ENCODE measurements around the gene GDI1. TPM values are rescaled to one million over a fixed set of nuclear protein-coding genes. Genes with fewer than 3 reads are reported as not detected.

GDI1 gene
- total RNA-seq, 1 experiment from 2014 or later: 52.7 TPM

- H2AFZ ChIP-seq (ENCODE audit: low read length): no peak overlapping the region
- H3K4me3 ChIP-seq (ENCODE audit: low read length): no peak overlapping the region
- no peaks in the 10 kb centered on the region for H4K20me1 ChIP-seq (ENCODE audit: insufficient read depth, low read depth, low read length)
- DNase-seq: no peak
- no peaks in the 10 kb centered on the region for H3K9me2 ChIP-seq (replicated peaks; ENCODE audit: insufficient read depth, low read length)
- H3K36me3 ChIP-seq (ENCODE audit: insufficient read depth, low read length): no peaks in the 10 kb centered on the region
- H3K9me3 ChIP-seq (ENCODE audit: low read length): no peaks in the 10 kb centered on the region
- H3K9ac ChIP-seq (ENCODE audit: low read length): no peak overlapping the region
- H3K27ac ChIP-seq (ENCODE audit: low read length): no peak overlapping the region
- no peaks in the 10 kb centered on the region for H3K79me2 ChIP-seq (ENCODE audit: low read length)
- no peaks in the 10 kb centered on the region for H3K4me1 ChIP-seq (ENCODE audit: low read length)
- no peak overlapping the region for H3K4me2 ChIP-seq (ENCODE audit: low read depth, low read length, poor library complexity, severe bottlenecking)
- no peaks in the 10 kb centered on the region for H3K27me3 ChIP-seq (ENCODE audit: low read length)
Measured at GRCh38 chrX:154465601-154466000, 28.6 kb downstream of the GDI1 start.

- H3K27ac ChIP-seq (ENCODE audit: low read length): no peak overlapping the region
Measured at GRCh38 chrX:154466036-154466435, 29.1 kb downstream of the GDI1 start.

GRCh38 chrX:154466907-154467306 lies 30.0 kb downstream of the GDI1 start:
- Histone ChIP-seq H3K27ac (ENCODE audit: low read length) (no peak overlapping the region), H3K79me2 (ENCODE audit: low read length) (no peaks in the 10 kb centered on the region), H3K9ac (ENCODE audit: low read length) (no peak overlapping the region), H3K4me2 (ENCODE audit: low read depth, low read length, poor library complexity, severe bottlenecking) (no peak overlapping the region), H3K9me3 (ENCODE audit: low read length) (no peaks in the 10 kb centered on the region), H3K4me3 (ENCODE audit: low read length) (no peak overlapping the region), H4K20me1 (ENCODE audit: insufficient read depth, low read depth, low read length) (no peaks in the 10 kb centered on the region), H3K4me1 (ENCODE audit: low read length) (no peaks in the 10 kb centered on the region), H3K36me3 (ENCODE audit: insufficient read depth, low read length) (no peaks in the 10 kb centered on the region), H3K9me2 (replicated peaks; ENCODE audit: insufficient read depth, low read length) (no peaks in the 10 kb centered on the region), H3K27me3 (ENCODE audit: low read length) (no peaks in the 10 kb centered on the region), H2AFZ (ENCODE audit: low read length) (no peak overlapping the region)
- DNase-seq: no peak

More at GRCh38 chrX:154466036-154466435, 29.1 kb downstream of the GDI1 start:
- Histone ChIP-seq H3K36me3 (ENCODE audit: insufficient read depth, low read length) (no peaks in the 10 kb centered on the region), H3K27me3 (ENCODE audit: low read length) (no peaks in the 10 kb centered on the region), H3K4me3 (ENCODE audit: low read length) (no peak overlapping the region), H3K9me3 (ENCODE audit: low read length) (no peaks in the 10 kb centered on the region), H4K20me1 (ENCODE audit: insufficient read depth, low read depth, low read length) (no peaks in the 10 kb centered on the region), H3K4me1 (ENCODE audit: low read length) (no peaks in the 10 kb centered on the region), H2AFZ (ENCODE audit: low read length) (no peak overlapping the region), H3K79me2 (ENCODE audit: low read length) (no peaks in the 10 kb centered on the region), H3K9me2 (replicated peaks; ENCODE audit: insufficient read depth, low read length) (no peaks in the 10 kb centered on the region), H3K9ac (ENCODE audit: low read length) (no peak overlapping the region), H3K4me2 (ENCODE audit: low read depth, low read length, poor library complexity, severe bottlenecking) (no peak overlapping the region)
- DNase-seq: no peak

- no peaks in the 10 kb centered on the region for H3K36me3 ChIP-seq (ENCODE audit: insufficient read depth, low read length)
- H2AFZ ChIP-seq (ENCODE audit: low read length): no peak overlapping the region
- H3K27me3 ChIP-seq (ENCODE audit: low read length): no peaks in the 10 kb centered on the region
- DNase-seq: no peak
- no peaks in the 10 kb centered on the region for H3K79me2 ChIP-seq (ENCODE audit: low read length)
- H3K4me2 ChIP-seq (ENCODE audit: low read depth, low read length, poor library complexity, severe bottlenecking): no peak overlapping the region
- H3K9me3 ChIP-seq (ENCODE audit: low read length): no peaks in the 10 kb centered on the region
- H3K4me3 ChIP-seq (ENCODE audit: low read length): no peak overlapping the region
- no peaks in the 10 kb centered on the region for H4K20me1 ChIP-seq (ENCODE audit: insufficient read depth, low read depth, low read length)
- H3K4me1 ChIP-seq (ENCODE audit: low read length): no peaks in the 10 kb centered on the region
- no peaks in the 10 kb centered on the region for H3K9me2 ChIP-seq (replicated peaks; ENCODE audit: insufficient read depth, low read length)
- H3K27ac ChIP-seq (ENCODE audit: low read length): no peak overlapping the region
- no peak overlapping the region for H3K9ac ChIP-seq (ENCODE audit: low read length)
Measured at GRCh38 chrX:154467556-154467955, 30.6 kb downstream of the GDI1 start.

- Histone ChIP-seq H3K9me3 (ENCODE audit: low read length) (no peaks in the 10 kb centered on the region), H3K27me3 (ENCODE audit: low read length) (no peaks in the 10 kb centered on the region), H3K4me3 (ENCODE audit: low read length) (no peak overlapping the region), H3K9ac (ENCODE audit: low read length) (no peak overlapping the region), H3K9me2 (replicated peaks; ENCODE audit: insufficient read depth, low read length) (no peaks in the 10 kb centered on the region), H3K4me1 (ENCODE audit: low read length) (no peaks in the 10 kb centered on the region), H3K27ac (ENCODE audit: low read length) (no peak overlapping the region), H2AFZ (ENCODE audit: low read length) (no peak overlapping the region), H3K4me2 (ENCODE audit: low read depth, low read length, poor library complexity, severe bottlenecking) (no peak overlapping the region), H3K79me2 (ENCODE audit: low read length) (no peaks in the 10 kb centered on the region), H3K36me3 (ENCODE audit: insufficient read depth, low read length) (no peaks in the 10 kb centered on the region), H4K20me1 (ENCODE audit: insufficient read depth, low read depth, low read length) (no peaks in the 10 kb centered on the region)
- DNase-seq: no peak
Measured at GRCh38 chrX:154468217-154468616, 31.3 kb downstream of the GDI1 start.

GRCh38 chrX:154469114-154469513 lies 32.2 kb downstream of the GDI1 start:
- Histone ChIP-seq H3K79me2 (ENCODE audit: low read length) (no peaks in the 10 kb centered on the region), H3K9ac (ENCODE audit: low read length) (no peak overlapping the region), H4K20me1 (ENCODE audit: insufficient read depth, low read depth, low read length) (no peaks in the 10 kb centered on the region), H3K4me3 (ENCODE audit: low read length) (no peak overlapping the region), H3K27ac (ENCODE audit: low read length) (no peak overlapping the region), H2AFZ (ENCODE audit: low read length) (no peak overlapping the region), H3K36me3 (ENCODE audit: insufficient read depth, low read length) (no peaks in the 10 kb centered on the region), H3K4me2 (ENCODE audit: low read depth, low read length, poor library complexity, severe bottlenecking) (no peak overlapping the region), H3K4me1 (ENCODE audit: low read length) (no peaks in the 10 kb centered on the region), H3K9me3 (ENCODE audit: low read length) (no peaks in the 10 kb centered on the region), H3K9me2 (replicated peaks; ENCODE audit: insufficient read depth, low read length) (no peaks in the 10 kb centered on the region), H3K27me3 (ENCODE audit: low read length) (no peaks in the 10 kb centered on the region)
- DNase-seq: no peak

GRCh38 chrX:154469880-154470279 lies 32.9 kb downstream of the GDI1 start:
- no peak overlapping the region for H2AFZ ChIP-seq (ENCODE audit: low read length)
- no peak overlapping the region for H3K27ac ChIP-seq (ENCODE audit: low read length)
- H4K20me1 ChIP-seq (ENCODE audit: insufficient read depth, low read depth, low read length): no peaks in the 10 kb centered on the region
- no peaks in the 10 kb centered on the region for H3K9me3 ChIP-seq (ENCODE audit: low read length)
- H3K4me1 ChIP-seq (ENCODE audit: low read length): no peaks in the 10 kb centered on the region
- H3K79me2 ChIP-seq (ENCODE audit: low read length): no peaks in the 10 kb centered on the region
- H3K9me2 ChIP-seq (replicated peaks; ENCODE audit: insufficient read depth, low read length): no peaks in the 10 kb centered on the region
- no peak overlapping the region for H3K4me2 ChIP-seq (ENCODE audit: low read depth, low read length, poor library complexity, severe bottlenecking)
- H3K36me3 ChIP-seq (ENCODE audit: insufficient read depth, low read length): no peaks in the 10 kb centered on the region
- DNase-seq: no peak
- H3K27me3 ChIP-seq (ENCODE audit: low read length): no peaks in the 10 kb centered on the region
- H3K9ac ChIP-seq (ENCODE audit: low read length): no peak overlapping the region
- no peak overlapping the region for H3K4me3 ChIP-seq (ENCODE audit: low read length)

GRCh38 chrX:154470434-154470833 lies 33.5 kb downstream of the GDI1 start:
- DNase-seq: no peak
- H2AFZ ChIP-seq (ENCODE audit: low read length): no peak overlapping the region
- H3K27me3 ChIP-seq (ENCODE audit: low read length): no peaks in the 10 kb centered on the region
- H3K9ac ChIP-seq (ENCODE audit: low read length): no peak overlapping the region
- H3K27ac ChIP-seq (ENCODE audit: low read length): no peak overlapping the region
- H3K36me3 ChIP-seq (ENCODE audit: insufficient read depth, low read length): no peaks in the 10 kb centered on the region
- H3K4me1 ChIP-seq (ENCODE audit: low read length): no peaks in the 10 kb centered on the region
- no peaks in the 10 kb centered on the region for H3K9me2 ChIP-seq (replicated peaks; ENCODE audit: insufficient read depth, low read length)
- no peaks in the 10 kb centered on the region for H3K9me3 ChIP-seq (ENCODE audit: low read length)
- no peaks in the 10 kb centered on the region for H4K20me1 ChIP-seq (ENCODE audit: insufficient read depth, low read depth, low read length)
- H3K79me2 ChIP-seq (ENCODE audit: low read length): no peaks in the 10 kb centered on the region
- H3K4me2 ChIP-seq (ENCODE audit: low read depth, low read length, poor library complexity, severe bottlenecking): no peak overlapping the region
- no peak overlapping the region for H3K4me3 ChIP-seq (ENCODE audit: low read length)

All from Karpas-422 (cell line).